Esophagus squamous epithelium (tissue), 5 donors: ENCODE results near the gene PLXNC1. TPM values are rescaled to one million over a fixed set of nuclear protein-coding genes. Genes with fewer than 3 reads are reported as not detected.

Experiments
- DNase-seq: peaks from one replicate; lab custom pipeline; 2025; lab: John Stamatoyannopoulos, UW
- H3K27ac ChIP-seq, 4 donors: fragments of 200-600 bp; sonication (generic); one replicate each; pipeline ENCODE4 v1.5.1; 2016 to 2019; ENCODE audit warnings: mild to moderate bottlenecking in 1 of 4
- H3K27me3 ChIP-seq, 4 donors: fragments of 200-600 bp; sonication (generic); 1 replicate in 3 of 4; 2 replicates in 1 of 4; pipeline versions ENCODE4 v1.5.1 to v1.6.0; 2017 to 2021; ENCODE audit warnings: antibody characterized with exemption in 1 of 4
- H3K36me3 ChIP-seq, 3 donors: fragments of 200-600 bp; sonication (generic); one replicate each; pipeline ENCODE4 v1.5.1; 2016 to 2019
- H3K4me1 ChIP-seq, 3 donors: fragments of 200-600 bp; sonication (generic); one replicate each; pipeline ENCODE4 v1.5.1; 2017 to 2019
- H3K4me3 ChIP-seq, 4 donors: fragments of 200-600 bp; sonication (generic); 1 replicate in 3 of 4; 2 replicates in 1 of 4; pipeline ENCODE4 v1.5.1; 2016 to 2019; ENCODE audit warnings: mild to moderate bottlenecking in 2 of 4, moderate library complexity in 1 of 4
- H3K9me3 ChIP-seq, 3 donors: fragments of 200-600 bp; sonication (generic); one replicate each; pipeline ENCODE4 v1.5.1; 2016 to 2019
- POLR2A ChIP-seq, 4 donors: fragments of 450-650 bp; IDR thresholded peaks; one replicate each; pipeline ENCODE4 v1.6.1; 2017; ENCODE audit warnings: antibody characterized with exemption in 4 of 4, mild to moderate bottlenecking in 4 of 4, moderate library complexity in 3 of 4
- WGBS, 2 donors: methylation state at CpG; one replicate each; pipeline ENCODE4 v1.1.5; 2018; 5-methylcytosine and 5-hydroxymethylcytosine counted together
- intact Hi-C: fragments of 100-400 bp; cut with DNase I; formaldehyde crosslinking; loops from one replicate; pipeline ENCODE4 v1.15.0; 2022
- total RNA-seq, 4 donors: library from RNA; depleted of rRNA; stranded (reverse); fragments of >200 nt; gene quantifications; one replicate each; pipeline ENCODE4 v1.1.0, GENCODE V29; 2016
- TF ChIP-seq, protein P1 (sequence below), 6 experiments: fragments of 450-650 bp in 4 of 6; fragments of 200-600 bp in 2 of 6; sonication (generic) in 2 of 6; IDR thresholded peaks; one replicate each; pipeline ENCODE4 v1.5.1; 2016 to 2019; ENCODE audit warnings: antibody characterized with exemption in 6 of 6, mild to moderate bottlenecking in 4 of 6, moderate library complexity in 4 of 6
- donor health status: DM: yes; HTN: yes; CAD: no.

Gene PLXNC1
- total RNA-seq, 4 donors from 2014 or later, result 1.0 to 6.7 (median 2.6) TPM

- Histone ChIP-seq H3K9me3 (no peaks in the 10 kb centered on the region), H3K36me3 (no peaks in the 10 kb centered on the region), H3K27ac (no peak overlapping the region), H3K27me3 (peaks cover 0 to 17% (median 0%) of the 10 kb centered on the region in 4 donors), H3K4me1 (no peaks in the 10 kb centered on the region), H3K4me3 (no peak overlapping the region)
- no peak for DNase-seq
- TF ChIP-seq POLR2A (IDR thresholded peaks at IDR 0.05), result no peak
- 84 to 95% methylated on average over 8 to 9 of the region's 9 CpGs for WGBS, 2 donors
- intact Hi-C loops, result no loop called here
Measured at GRCh38 chr12:94225506-94225905, 77.1 kb downstream of the PLXNC1 start.

- Histone ChIP-seq H3K36me3 (no peaks in the 10 kb centered on the region), H3K4me3 (no peak overlapping the region), H3K9me3 (no peaks in the 10 kb centered on the region), H3K27me3 (peaks cover 0 to 17% (median 0%) of the 10 kb centered on the region in 4 donors), H3K27ac (no peak overlapping the region), H3K4me1 (no peaks in the 10 kb centered on the region)
- TF ChIP-seq, protein P1, sequence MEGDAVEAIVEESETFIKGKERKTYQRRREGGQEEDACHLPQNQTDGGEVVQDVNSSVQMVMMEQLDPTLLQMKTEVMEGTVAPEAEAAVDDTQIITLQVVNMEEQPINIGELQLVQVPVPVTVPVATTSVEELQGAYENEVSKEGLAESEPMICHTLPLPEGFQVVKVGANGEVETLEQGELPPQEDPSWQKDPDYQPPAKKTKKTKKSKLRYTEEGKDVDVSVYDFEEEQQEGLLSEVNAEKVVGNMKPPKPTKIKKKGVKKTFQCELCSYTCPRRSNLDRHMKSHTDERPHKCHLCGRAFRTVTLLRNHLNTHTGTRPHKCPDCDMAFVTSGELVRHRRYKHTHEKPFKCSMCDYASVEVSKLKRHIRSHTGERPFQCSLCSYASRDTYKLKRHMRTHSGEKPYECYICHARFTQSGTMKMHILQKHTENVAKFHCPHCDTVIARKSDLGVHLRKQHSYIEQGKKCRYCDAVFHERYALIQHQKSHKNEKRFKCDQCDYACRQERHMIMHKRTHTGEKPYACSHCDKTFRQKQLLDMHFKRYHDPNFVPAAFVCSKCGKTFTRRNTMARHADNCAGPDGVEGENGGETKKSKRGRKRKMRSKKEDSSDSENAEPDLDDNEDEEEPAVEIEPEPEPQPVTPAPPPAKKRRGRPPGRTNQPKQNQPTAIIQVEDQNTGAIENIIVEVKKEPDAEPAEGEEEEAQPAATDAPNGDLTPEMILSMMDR (IDR thresholded peaks at IDR 0.05), result no peak
- TF ChIP-seq POLR2A (IDR thresholded peaks at IDR 0.05), result no peak
- 79 to 81% methylated on average over 4 to 5 of the region's 5 CpGs for WGBS, 2 donors
- intact Hi-C loops, result no loop called here
- no peak for DNase-seq
Measured at GRCh38 chr12:94225947-94226630, 77.7 kb downstream of the PLXNC1 start.

GRCh38 chr12:94227066-94227465 is 78.7 kb downstream of the PLXNC1 start:
- 88 to 94% methylated on average over 2 of the region's 2 CpGs for WGBS, 2 donors
- Histone ChIP-seq H3K27ac (no peak overlapping the region), H3K4me3 (no peak overlapping the region), H3K36me3 (no peaks in the 10 kb centered on the region), H3K9me3 (no peaks in the 10 kb centered on the region), H3K27me3 (peaks cover 0 to 17% (median 0%) of the 10 kb centered on the region in 4 donors), H3K4me1 (no peaks in the 10 kb centered on the region)
- intact Hi-C loops, result no loop called here
- TF ChIP-seq, protein P1 (IDR thresholded peaks at IDR 0.05), result no peak
- no peak for TF ChIP-seq POLR2A (IDR thresholded peaks at IDR 0.05)
- no peak for DNase-seq

- intact Hi-C loops, result no loop called here
Measured at GRCh38 chr12:94228488-94228907, 80.1 kb downstream of the PLXNC1 start.

GRCh38 chr12:94229902-94230301 is 81.5 kb downstream of the PLXNC1 start:
- Histone ChIP-seq H3K4me3 (no peak overlapping the region), H3K9me3 (no peaks in the 10 kb centered on the region), H3K4me1 (no peaks in the 10 kb centered on the region), H3K27ac (no peak overlapping the region), H3K36me3 (no peaks in the 10 kb centered on the region), H3K27me3 (peaks cover 0 to 10% (median 0%) of the 10 kb centered on the region in 4 donors)
- 81 to 82% methylated on average over 4 of the region's 4 CpGs for WGBS, 2 donors
- TF ChIP-seq, protein P1 (IDR thresholded peaks at IDR 0.05), result no peak
- no peak for TF ChIP-seq POLR2A (IDR thresholded peaks at IDR 0.05)
- intact Hi-C loops, result no loop called here
- no peak for DNase-seq

More at GRCh38 chr12:94228488-94228907, 80.1 kb downstream of the PLXNC1 start:
- H3K4me3 ChIP-seq, result no peak overlapping the region
- TF ChIP-seq, protein P1 (IDR thresholded peaks at IDR 0.05), result no peak
- no peak overlapping the region for H3K27ac ChIP-seq
- no peaks in the 10 kb centered on the region for H3K9me3 ChIP-seq
- no peak for DNase-seq
- H3K36me3 ChIP-seq, result no peaks in the 10 kb centered on the region
- peaks cover 0 to 17% (median 0%) of the 10 kb centered on the region in 4 donors for H3K27me3 ChIP-seq
- no peaks in the 10 kb centered on the region for H3K4me1 ChIP-seq
- 76 to 83% methylated on average over 8 of the region's 8 CpGs for WGBS, 2 donors
